Stimulated activated CD4-positive, alpha-beta T cell treated with anti-CD3 and anti-CD28 coated beads, Interleukin-4, amount 100 ng/mL, for 48 hours (primary cell): Measurements from ENCODE around the gene CACNA1B.

ENCODE experiments used
- DNase-seq, 2 donors: peaks; one replicate each; pipeline ENCODE4 v3.0.0-alpha.2; 2020; ENCODE audit warnings: low read depth in 2 of 2

The CACNA1B gene

DNA sequence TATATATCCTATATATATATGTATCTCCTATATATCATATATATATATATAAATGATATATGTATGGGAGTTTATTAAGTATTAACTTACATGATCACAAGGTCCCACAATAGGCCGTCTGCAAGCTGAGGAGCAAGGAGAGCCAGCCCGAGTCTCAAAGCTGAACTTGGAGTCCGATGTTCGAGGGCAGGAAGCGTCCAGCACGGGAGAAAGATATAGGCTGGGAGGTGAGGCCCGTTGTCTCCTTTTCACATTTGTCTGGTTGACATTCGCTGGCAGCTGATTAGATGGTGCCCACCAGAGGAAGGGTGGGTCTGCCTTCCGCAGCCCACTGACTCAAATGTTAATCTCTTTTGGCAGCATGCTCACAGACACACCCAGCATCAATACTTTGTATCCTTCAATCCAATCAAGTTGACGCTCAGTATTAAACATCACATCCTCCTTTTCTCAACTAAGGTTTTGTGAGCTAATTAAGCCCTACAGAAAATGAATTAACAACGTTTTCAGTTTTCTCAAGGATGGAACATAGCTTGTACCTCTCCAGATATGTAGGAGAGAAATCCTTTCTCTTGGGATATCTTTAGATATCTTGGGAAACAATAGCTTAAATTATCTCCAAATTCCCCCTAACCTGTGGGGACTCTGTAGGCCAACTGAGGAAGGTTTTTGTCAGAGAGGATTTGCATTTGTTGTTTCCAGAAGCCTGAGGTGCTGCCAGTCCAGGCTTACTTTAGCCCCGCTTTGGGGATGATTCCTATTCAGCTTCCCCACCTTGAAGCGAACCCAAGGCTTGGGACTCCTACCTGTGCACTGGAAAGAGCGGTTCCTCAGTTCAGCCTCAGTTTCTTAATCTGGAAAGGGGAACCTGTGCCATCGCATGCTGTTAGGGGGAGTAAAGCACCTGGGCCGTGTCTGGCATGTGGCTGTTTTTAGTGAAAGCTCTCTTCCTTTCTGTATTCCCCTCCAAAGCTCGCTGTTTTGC, 163.2 kb downstream of the CACNA1B start:
- no peak for DNase-seq

GRCh38 chr9:138042146-138042545, 164.6 kb downstream of the CACNA1B start:
- no peak for DNase-seq

GRCh38 chr9:138042640-138043039, 165.1 kb downstream of the CACNA1B start:
- no peak for DNase-seq

- no peak for DNase-seq
These were observed 165.5 kb downstream of the CACNA1B start for GRCh38 chr9:138043061-138043410.

DNA sequence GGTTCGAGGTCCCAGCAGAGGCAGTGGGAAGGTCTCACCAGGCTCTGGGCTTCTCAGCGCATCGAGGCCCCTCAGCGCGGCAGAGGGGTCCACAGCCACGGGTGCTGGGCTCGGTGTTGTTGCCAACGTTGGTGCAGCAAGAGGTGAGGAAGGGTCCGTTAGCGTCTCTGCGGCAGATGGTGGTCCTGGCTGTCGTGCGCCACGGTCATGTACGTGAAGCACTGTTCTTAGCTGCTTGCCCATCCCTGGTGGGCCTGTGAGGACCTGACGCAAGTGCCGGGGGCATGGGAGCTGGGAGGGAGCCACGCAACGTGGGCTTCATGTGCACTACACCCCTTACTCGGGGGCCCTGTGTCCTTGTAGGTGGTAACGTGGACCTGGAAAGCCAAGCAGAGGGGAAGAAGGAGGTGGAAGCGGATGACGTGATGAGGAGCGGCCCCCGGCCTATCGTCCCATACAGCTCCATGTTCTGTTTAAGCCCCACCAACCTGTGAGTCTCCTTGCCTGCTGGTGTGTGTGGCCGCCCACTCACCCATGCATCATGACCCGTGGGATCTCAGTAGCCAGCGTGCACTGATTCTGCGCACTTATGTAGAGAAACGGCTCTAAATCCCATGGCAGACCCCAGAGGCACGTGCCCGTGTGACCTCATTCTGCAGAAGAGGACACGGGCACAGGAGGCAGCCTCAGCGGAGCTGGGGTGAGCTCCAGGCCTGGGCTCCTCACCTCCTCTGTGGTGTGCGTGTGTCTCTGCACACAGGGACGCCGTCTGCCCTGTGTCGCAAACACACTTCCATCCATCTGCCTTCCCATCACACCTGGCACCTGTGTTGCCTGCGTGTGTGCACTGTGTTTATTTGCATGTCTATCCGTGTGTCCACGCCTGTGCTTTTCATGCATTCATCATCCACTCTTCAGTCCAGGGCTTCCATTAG, 166.1 kb downstream of the CACNA1B start:
- no peak for DNase-seq

DNA sequence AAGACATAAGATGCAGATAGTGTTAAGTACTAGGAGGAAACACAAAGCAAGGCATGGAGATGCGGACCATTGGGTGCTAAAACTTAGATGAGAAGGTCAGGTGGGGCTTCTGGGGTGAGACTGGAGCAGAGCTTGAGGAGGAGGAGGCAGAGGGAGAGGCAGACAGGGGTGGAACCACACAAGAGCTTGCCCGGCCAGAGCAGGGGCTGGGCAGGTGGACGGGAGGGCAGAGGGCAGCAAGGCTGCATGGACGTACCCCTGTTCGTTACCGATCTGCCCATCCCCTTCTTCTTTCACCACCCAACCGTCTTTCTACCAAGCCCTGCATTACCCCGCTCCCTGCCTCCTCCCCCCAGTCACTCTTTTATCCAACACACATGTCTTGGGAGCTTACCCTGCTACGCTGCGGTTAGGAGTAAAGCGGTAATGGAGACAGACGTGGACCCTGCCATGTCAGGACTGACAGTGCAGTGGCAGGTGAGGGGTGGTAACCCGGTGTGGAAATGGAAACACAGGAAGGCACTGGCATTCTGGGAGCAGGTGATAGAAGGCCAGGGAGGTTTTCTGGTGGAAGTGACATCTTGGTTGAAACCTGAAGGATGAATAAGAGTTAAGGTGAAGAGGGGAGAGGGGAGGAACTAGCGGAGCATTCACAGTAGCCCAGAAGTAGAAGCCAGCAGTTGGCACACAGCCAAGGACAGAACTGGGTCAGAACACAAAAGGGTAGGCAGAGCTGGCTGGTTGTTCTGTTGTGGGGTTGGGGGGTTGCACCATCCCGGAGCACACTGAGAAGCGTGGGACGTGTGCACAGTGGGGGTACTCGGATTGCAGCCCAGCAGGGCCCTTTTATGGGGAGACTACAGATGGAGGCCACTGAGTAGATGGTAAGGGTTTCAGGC, 167.2 kb downstream of the CACNA1B start:
- no peak for DNase-seq

- no peak for DNase-seq
These were observed 168.2 kb downstream of the CACNA1B start for GRCh38 chr9:138045541-138046490.

- DNase-seq: no peak
These were observed 169.2 kb downstream of the CACNA1B start for GRCh38 chr9:138046641-138047301.

DNA sequence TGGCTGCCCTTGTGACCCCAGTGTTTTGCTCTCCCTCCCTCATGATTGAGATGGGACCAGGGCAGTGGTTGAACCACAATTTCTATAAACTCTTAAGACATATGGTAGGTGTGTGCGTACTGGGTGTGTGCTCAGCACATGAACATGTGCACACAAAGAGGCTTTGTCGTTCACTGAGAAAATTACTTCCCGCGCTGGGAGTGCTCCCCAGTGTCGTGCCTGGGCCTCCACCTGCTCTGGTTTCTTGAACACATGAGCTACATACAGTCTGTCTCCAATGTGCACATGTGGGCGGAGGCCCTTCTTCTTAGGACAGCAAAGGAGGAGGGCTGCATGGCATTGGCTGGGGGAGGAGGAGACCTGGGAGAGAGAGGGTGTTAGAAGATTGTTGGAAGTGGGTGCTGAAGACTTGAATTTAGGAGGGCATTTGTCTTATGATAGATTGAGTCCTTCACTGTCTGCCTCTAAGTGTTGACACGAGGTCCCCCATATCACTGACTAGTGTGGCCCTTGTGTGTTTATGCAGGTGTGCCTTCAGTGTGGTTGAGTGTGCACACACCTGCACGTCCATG, 170.0 kb downstream of the CACNA1B start:
- no peak for DNase-seq

DNA sequence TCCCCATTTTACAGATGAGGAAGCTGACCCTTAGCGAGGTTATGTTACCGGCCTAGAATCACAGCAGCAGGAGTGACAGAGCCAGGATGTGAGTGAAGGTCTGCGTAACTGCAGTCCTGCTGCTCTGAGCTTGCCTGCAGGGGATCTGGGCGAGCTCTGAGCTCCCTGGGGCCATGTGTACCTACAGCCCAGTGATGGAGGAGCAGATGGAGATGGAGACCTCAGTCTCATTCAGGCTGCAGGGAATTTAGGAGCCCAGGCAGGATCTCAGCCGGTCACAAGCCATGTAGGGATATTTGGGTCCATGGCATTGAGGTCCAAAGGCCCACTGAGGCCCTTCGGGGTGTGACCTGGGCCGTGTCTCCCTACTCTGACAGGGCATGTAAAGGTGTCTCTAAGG, 170.6 kb downstream of the CACNA1B start:
- DNase-seq: no peak

- DNase-seq: no peak
These were observed 171.7 kb downstream of the CACNA1B start for GRCh38 chr9:138049085-138049778.

DNA sequence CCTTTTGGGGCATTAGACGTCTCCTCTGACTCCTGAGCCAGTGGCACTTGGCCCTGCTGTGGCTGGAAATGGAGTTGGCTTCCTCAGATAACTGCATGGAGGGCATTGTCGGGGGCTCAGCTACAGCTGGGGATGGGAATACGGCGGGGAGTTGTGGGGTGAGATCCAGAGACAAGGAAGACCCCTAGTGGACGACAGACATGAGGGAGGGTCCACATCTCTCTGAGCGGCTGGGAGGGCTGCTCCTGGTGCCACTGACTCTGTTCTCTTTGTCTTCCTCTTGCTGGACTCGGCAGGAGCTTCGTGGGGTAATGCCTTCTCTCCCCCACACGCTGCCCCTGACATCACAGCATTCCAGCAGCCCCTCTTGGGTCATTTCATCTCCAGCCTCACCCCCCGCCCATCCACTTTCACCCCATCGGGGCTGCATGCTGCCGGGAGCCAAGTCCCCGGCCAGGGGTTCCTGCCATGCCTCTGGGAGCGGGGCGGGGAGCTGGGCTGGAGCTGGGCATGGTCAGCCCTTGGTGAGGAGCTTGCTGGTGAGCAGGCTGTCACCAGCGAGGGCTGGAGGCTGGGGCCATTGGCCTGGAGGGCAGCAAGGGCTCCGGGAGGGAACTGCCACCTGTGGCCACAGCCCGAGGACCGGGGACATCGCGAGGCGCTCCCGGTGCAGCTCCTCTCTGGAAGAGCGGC, 172.3 kb downstream of the CACNA1B start:
- DNase-seq: no peak

DNA sequence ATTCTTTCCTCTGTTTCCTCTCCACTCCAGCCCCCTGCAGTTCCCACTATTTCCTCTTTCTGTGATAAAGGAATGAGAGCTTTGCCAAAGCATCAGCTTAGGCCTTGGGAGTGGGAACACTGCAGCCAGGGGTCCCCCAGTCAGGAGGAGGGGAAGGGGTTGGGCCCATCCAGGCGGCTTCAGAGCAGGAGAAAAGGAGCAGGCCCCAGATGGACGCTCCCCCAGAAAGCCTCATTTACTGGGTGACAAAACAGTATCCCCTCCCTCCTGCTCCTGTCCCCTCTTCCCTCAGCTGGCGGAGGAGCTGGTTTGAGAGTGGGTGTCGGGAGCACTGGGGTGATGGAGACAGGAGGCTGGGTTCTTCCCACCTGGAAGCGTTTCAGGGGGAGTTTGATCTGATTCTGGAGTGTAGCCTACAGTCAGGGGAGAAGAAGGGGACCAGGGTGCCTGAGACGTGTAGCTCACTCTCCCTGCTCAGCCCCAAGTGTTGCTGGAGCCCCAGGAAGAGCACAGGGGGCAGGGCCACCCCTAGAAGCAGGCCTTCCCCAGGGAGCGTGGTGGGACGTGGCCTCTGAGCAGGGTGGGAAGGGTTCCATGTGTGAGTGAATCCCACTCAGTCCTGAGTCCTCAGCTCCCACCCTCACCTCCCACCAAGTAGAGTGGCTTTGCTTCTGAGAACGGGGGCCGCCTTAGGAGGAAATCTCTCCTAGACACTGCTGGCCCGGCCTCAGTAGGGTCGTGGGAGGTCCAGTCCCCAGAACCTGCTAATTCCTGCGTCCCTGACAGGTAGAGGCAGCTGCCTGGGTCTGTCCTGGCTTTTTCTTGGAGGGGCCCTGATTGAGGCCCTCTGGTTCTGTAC, 173.1 kb downstream of the CACNA1B start:
- DNase-seq: no peak

DNA sequence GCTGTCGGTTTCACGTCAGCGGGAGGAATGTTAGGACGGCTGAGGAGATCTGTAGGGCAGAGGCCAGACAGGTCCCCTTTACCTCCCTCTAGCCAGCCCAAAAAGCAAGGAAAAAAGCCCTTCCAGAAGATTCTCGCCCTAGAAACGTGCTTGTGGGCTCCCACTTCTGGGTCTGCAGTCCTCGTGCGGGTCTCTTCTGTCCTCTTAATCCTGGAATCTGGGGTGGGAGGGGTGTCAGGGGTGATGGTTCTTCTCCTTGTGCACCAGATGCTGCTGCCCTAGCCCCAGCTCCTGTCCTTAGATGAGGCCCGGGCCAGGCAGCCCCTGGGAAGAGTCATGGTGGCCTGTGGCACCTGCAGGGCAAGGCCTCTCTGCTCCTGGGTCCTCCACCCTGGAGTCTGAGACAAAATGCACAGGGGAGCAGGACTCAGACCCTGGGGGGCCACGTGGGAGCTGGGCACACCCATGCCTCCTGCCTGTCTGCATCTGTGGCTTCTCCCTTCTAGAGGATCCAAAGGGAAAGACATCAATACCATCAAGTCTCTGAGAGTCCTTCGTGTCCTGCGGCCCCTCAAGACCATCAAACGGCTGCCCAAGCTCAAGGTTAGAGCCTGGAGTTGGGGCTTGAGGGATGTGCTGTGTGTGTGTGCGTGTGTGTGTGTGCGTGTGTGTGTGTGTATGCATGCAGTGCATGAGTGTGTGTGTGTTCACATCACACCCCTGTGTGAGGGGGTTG, 174.2 kb downstream of the CACNA1B start:
- no peak for DNase-seq

- no peak for DNase-seq
These were observed 174.7 kb downstream of the CACNA1B start for GRCh38 chr9:138052322-138052615.

- DNase-seq: no peak
These were observed 175.2 kb downstream of the CACNA1B start for GRCh38 chr9:138052635-138053320.
